GM23338 (cell line): ENCODE data around the gene PXK.

Experiments used
- CREB1 ChIP-seq: fragments of 250-450 bp; sonication (Bioruptor Pico); IDR thresholded peaks from 2 replicates; pipeline ENCODE4 v1.5.0; 2020; ENCODE audit warnings: low read depth, mild to moderate bottlenecking, moderate library complexity
- EZH2 ChIP-seq: fragments of 200-600 bp; sonication (generic); IDR thresholded peaks from one replicate; pipeline ENCODE4 v1.8.0; 2017; ENCODE audit warnings: antibody characterized with exemption, mild to moderate bottlenecking, low read depth; ENCODE audit not compliant: unreplicated experiment
- EZH2phosphoT487 ChIP-seq: fragments of 200-600 bp; sonication (generic); IDR thresholded peaks from one replicate; pipeline ENCODE4 v1.8.1; 2018; ENCODE audit warnings: antibody characterized with exemption; ENCODE audit not compliant: unreplicated experiment
- NANOG ChIP-seq: IDR thresholded peaks from 2 replicates; pipeline ENCODE4 v1.6.1; 2016; ENCODE audit warnings: antibody characterized with exemption, borderline replicate concordance
- POLR2AphosphoS5 ChIP-seq: IDR thresholded peaks from 2 replicates; pipeline ENCODE4 v1.6.1; 2016; ENCODE audit warnings: antibody characterized with exemption, low read depth
- STAT1 ChIP-seq: IDR thresholded peaks from one replicate; pipeline ENCODE4 v1.6.1; 2016; ENCODE audit warnings: antibody characterized with exemption; ENCODE audit not compliant: unreplicated experiment
- TF ChIP-seq, protein P1 (sequence below), 2 experiments: fragments of 200-600 bp in 1 of 2; sonication (generic) in 1 of 2; conservative IDR thresholded peaks; 2 replicates each; pipeline versions ENCODE4 v1.5.1 to v1.6.1; 2016 to 2017; ENCODE audit warnings: antibody characterized with exemption in 2 of 2, low read depth in 2 of 2, mild to moderate bottlenecking in 2 of 2, moderate library complexity in 1 of 2
- TF ChIP-seq, protein P2 (sequence below): IDR thresholded peaks from 2 replicates; pipeline ENCODE4 v1.6.1; 2016; ENCODE audit warnings: antibody characterized with exemption
- TF ChIP-seq, protein P3 (sequence below): IDR thresholded peaks from one replicate; pipeline ENCODE4 v1.6.1; 2018; ENCODE audit warnings: antibody characterized with exemption; ENCODE audit not compliant: unreplicated experiment

DNA sequence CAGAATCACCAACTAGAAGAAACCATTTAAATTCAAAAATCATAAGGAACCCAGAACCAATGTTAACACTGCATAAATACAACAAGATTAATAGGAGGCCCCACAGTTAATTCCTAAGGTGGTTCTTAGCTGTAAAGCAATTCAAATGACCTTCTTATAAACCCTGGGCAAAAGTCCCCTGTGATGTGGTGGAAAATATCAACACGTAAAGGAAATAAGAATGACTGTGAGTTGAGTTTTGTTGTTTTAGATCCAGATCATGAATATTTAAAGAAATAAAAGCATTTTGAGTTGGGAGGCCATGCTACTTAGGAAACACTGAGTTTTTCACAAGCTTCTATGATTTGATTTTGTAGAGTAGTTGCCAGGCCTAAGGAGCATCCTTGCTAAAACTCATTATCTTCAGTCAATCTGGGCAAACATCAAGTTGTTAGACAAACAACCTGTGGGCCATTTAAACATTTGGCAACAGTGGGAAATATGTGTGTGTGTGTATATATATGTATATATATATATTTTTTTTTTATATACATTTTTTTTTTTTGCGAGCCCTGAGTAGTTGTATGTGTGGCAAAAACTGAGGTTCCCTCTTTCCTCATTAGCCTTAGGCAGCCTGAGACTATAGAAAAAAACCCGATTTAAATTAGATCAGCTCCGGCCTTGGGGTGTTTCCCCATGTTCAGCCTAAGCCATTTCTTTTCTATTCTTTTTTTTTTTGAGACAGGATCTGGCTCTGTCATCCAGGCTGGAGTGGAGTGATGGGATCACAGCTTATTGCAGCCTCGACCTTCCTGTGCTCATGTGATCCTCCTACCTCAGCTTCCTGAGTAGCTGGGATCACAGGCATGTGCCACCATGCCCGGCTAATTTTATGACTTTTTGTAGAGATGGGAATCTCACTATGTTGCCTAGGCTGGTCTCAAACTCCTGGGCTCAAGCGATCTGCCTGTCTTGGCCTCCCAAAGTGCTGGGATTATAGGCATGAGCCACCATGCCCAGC is 8.0 kb upstream of the PXK start:
- TF ChIP-seq, protein P1, sequence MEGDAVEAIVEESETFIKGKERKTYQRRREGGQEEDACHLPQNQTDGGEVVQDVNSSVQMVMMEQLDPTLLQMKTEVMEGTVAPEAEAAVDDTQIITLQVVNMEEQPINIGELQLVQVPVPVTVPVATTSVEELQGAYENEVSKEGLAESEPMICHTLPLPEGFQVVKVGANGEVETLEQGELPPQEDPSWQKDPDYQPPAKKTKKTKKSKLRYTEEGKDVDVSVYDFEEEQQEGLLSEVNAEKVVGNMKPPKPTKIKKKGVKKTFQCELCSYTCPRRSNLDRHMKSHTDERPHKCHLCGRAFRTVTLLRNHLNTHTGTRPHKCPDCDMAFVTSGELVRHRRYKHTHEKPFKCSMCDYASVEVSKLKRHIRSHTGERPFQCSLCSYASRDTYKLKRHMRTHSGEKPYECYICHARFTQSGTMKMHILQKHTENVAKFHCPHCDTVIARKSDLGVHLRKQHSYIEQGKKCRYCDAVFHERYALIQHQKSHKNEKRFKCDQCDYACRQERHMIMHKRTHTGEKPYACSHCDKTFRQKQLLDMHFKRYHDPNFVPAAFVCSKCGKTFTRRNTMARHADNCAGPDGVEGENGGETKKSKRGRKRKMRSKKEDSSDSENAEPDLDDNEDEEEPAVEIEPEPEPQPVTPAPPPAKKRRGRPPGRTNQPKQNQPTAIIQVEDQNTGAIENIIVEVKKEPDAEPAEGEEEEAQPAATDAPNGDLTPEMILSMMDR (conservative IDR thresholded peaks at IDR 0.05; ENCODE audit: low read depth in 2 of 2) = no peak
- TF ChIP-seq EZH2phosphoT487 = no peak
- TF ChIP-seq, protein P2, sequence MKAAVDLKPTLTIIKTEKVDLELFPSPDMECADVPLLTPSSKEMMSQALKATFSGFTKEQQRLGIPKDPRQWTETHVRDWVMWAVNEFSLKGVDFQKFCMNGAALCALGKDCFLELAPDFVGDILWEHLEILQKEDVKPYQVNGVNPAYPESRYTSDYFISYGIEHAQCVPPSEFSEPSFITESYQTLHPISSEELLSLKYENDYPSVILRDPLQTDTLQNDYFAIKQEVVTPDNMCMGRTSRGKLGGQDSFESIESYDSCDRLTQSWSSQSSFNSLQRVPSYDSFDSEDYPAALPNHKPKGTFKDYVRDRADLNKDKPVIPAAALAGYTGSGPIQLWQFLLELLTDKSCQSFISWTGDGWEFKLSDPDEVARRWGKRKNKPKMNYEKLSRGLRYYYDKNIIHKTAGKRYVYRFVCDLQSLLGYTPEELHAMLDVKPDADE = no peak
- no peak for TF ChIP-seq EZH2
- no peak for TF ChIP-seq CREB1 (CRISPR knock-in tag)
- no peak for TF ChIP-seq POLR2AphosphoS5
- no peak for TF ChIP-seq NANOG
- TF ChIP-seq, protein P3, sequence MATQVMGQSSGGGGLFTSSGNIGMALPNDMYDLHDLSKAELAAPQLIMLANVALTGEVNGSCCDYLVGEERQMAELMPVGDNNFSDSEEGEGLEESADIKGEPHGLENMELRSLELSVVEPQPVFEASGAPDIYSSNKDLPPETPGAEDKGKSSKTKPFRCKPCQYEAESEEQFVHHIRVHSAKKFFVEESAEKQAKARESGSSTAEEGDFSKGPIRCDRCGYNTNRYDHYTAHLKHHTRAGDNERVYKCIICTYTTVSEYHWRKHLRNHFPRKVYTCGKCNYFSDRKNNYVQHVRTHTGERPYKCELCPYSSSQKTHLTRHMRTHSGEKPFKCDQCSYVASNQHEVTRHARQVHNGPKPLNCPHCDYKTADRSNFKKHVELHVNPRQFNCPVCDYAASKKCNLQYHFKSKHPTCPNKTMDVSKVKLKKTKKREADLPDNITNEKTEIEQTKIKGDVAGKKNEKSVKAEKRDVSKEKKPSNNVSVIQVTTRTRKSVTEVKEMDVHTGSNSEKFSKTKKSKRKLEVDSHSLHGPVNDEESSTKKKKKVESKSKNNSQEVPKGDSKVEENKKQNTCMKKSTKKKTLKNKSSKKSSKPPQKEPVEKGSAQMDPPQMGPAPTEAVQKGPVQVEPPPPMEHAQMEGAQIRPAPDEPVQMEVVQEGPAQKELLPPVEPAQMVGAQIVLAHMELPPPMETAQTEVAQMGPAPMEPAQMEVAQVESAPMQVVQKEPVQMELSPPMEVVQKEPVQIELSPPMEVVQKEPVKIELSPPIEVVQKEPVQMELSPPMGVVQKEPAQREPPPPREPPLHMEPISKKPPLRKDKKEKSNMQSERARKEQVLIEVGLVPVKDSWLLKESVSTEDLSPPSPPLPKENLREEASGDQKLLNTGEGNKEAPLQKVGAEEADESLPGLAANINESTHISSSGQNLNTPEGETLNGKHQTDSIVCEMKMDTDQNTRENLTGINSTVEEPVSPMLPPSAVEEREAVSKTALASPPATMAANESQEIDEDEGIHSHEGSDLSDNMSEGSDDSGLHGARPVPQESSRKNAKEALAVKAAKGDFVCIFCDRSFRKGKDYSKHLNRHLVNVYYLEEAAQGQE = no peak
- no peak for TF ChIP-seq STAT1
